NCI-H2171 treated with DMSO at 0.1 percent for 48 hours (cell line): ENCODE data around the gene HDDC3.
A peak's percentile ranks its signal among the peaks of the same experiment; 100 is the strongest.

ENCODE experiments used
- DNase-seq: peaks from one replicate; lab custom pipeline; 2025; lab: John Stamatoyannopoulos, UW

HDDC3 gene, protein sequence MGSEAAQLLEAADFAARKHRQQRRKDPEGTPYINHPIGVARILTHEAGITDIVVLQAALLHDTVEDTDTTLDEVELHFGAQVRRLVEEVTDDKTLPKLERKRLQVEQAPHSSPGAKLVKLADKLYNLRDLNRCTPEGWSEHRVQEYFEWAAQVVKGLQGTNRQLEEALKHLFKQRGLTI

DNA sequence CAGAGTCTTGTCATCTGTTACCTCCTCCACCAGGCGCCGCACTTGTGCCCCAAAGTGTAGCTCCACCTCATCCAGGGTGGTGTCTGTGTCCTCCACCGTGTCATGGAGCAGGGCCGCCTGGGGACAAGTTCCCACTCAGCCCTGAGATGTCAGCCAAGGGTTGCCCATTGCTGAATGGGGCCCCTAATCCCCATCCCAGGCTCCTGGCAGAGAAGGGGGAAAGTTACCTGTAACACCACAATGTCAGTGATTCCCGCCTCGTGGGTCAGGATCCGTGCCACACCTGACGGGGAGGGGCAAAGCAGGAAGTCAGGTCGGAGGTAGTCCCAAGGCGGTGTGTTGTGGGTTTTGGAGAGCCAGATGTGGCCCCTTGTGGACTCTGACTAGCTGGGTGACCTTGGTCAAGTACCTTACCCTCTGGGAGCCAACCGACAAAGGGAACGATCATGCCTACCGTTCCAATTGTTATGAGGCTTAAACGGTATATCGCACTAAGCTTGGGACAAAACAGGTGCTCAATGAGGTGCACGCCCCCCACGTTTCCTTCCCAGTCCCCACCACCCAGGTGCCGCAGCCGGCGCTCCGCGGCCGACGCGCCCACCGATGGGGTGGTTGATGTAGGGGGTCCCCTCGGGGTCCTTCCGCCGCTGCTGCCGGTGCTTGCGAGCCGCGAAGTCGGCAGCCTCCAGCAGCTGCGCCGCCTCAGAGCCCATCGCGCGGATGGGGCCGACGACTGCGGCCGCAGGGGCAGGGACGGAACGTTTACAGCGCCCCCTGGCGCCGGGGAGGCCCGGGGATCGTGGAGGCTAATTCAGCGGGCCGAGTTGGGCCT, at the start of gene HDDC3:
Gene HDDC3 (minus strand): TSS at position 722 of the 832 bp plus-strand sequence. CDS start 9 bp downstream, at position 713.
- peak; percentile 95 for DNase-seq

DNA sequence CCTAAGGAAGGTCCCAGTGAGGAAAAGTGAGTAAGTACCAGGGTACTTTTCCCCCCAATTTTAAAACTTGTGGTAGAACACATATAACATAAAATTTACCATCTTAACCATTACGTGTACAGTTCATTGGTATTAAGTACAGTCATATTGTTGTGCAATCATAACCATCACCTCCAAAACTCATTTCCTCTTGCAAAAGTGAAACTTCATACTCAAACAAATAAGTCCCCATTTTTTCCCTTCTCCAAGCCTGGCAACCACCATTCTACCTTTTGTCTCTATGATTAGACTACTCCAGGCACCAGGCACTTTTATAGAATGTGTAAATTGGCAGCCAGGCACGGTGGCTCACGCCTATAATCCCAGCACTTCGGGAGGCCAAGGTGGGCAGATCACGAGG, 49.8 kb upstream of the HDDC3 start:
- no peak for DNase-seq

DNA sequence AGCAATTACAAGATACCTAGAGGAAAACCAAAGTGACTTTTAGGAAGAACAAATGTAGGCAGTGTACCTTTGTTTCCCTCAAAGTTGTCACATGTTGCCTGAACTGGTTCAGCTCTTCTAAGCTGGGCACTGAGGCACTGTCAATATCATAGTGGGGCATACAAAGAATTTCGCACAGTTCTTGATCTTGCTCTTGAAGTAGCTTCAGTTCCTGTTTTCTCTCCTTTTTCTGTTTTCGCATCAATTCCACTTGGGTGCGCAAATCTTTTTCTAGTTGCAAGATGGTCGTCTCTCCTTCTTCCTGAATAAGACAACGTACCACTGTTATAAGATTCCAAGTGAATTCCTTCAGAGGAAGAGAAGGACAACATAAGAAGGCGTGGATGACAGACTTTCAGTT, 49.3 kb upstream of the HDDC3 start:
- DNase-seq: no peak

DNA sequence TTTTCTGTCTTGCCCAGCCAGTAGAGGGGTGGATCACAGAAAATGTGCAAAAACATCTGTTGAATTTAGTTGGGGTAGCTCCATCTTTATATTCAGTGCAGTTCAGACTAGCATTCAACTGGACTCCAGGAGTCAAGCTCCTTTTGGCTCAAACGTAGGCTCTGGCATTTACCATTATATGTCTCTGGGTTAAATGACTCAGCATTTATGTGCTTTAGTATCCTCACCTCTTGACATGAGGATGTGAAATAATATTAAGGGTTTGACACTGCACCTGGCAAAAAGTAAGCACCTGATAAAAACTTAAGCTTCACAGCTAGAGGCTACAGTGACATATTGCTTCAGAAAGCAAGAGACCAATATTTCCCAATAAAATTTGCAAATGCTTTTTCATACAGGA, 47.2 kb upstream of the HDDC3 start:
- DNase-seq: no peak

DNA sequence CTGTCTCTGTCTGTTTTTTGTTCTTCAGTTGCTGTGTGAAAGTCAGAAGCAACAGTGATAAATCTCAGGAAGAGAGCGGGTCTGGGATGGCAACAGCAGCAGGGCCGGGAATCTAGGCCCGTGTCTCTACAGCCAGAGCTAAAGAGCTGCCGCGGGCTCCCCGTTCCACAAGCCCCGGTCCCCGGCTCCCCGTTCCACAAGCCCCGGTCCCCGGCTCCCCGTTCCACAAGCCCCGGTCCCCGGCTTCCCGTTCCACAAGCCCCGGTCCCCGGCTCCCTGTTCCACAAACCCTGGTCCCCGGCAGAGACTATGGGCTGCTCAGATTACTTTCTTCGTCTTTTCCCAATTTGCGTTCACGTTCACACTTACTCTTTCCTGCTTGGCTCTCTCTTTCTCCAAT, 41.9 kb upstream of the HDDC3 start:
- DNase-seq: no peak

DNA sequence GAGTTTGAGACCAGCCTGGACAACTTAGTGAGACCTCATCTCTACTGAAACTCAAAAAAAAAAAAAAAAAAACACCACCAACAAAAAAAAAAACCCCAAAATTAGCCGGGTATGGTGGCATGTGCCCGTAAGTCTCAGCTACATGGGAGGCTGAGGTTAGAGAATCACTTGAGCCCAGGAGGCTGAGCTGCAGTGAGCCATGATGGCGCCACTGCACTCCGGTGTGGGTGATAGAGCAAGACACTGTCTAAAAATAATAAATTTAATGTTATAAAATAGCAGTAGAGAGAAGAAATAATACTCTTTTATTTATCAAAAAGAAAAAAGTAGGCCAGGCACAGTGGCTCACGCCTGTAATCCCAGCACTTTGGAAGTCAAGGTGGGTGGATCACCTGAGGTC, 39.8 kb upstream of the HDDC3 start:
- no peak for DNase-seq

DNA sequence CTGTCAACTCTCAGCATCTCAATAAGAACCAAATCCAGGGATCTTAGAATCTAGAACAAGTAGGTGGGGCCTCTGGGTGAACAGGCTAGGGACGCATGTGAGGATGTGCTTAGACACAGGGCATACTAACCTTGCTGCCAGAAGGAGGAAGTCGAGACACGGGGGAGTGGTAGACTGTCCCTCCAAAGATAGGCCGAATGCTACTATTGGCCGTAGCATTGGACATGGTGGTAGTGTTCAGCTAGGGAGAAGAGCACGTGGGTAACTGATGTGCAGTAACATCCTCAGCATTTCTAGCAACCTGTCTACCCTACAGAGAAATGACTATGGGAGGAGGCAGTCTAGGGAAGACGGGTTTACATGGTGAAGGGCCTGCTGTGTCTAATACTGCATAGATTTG, 37.9 kb upstream of the HDDC3 start:
- DNase-seq: no peak

DNA sequence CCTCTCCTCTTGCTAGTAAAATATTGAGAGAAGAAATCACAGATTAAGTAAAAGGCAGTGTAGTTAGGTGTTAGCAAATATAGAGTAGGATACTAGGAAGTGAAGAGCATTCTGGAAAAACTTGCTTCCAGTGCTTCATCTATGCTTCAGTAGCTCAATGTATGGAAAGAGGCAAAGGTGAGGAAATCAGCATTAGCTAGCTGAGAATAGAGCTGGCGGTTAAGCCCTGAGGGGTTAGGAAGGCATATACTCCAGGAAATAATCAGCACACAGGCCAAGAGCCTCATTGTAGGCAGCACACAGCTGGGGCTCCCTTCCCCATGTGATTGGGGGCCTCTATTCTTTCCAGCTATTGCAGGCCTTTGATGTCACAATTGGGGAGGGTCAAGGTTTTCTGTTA, 36.1 kb upstream of the HDDC3 start:
- DNase-seq: no peak

DNA sequence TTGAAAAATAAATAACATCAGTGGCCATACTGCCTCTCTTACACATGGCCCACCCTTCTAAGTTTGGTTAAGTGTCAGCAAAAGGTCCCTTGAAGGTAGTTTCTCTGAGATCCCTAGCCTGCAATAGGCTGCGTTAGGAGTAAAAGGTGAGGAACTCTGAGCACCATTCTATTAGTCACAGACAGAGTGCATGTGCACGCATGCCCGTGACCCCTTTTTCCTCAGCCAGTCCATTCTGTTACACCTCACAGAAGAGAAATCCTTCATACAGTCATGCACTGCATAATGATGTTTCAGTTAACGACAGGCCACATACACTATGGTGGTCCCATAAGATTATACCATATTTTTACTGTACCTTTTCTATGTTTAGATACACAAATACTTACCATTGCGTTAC, 34.9 kb upstream of the HDDC3 start:
- DNase-seq: no peak

DNA sequence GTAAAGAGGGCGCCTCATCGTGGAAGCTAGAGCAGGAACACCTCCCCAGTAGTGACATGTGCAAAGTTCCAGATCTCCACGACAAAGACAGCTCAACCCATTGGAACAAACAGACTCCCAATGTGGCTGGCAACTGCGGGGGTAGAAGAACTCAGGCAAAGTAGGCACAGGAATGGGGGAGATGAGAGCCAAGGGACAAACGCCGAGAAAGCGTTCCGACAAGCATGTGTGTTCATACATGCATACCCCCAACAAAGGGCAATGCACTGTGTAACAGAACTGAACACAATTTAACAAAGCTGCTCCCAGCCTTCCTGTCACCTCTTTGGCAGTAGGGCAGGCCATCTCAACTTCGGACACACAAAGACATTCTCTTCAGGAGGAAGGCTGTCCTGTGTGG, 33.9 kb upstream of the HDDC3 start:
- no peak for DNase-seq

DNA sequence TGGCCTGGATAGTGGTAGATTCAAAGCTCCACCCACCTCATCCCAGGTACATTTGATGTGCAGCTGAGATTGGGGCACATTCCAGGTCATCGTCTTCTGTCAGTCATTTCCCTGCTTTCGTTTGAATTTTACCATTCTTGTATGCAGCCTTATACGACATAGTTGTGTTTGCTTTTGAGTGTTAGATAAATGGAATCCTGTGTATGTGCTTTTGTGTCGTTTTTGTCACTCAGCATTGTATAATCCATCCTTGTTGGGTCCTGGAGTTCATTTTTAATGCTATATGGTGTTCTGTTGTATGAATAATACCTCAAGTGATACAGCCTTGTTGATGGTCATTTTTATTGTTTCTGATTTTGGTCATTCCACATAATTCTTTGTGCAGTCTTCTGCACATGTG, 29.7 kb upstream of the HDDC3 start:
- DNase-seq: no peak

DNA sequence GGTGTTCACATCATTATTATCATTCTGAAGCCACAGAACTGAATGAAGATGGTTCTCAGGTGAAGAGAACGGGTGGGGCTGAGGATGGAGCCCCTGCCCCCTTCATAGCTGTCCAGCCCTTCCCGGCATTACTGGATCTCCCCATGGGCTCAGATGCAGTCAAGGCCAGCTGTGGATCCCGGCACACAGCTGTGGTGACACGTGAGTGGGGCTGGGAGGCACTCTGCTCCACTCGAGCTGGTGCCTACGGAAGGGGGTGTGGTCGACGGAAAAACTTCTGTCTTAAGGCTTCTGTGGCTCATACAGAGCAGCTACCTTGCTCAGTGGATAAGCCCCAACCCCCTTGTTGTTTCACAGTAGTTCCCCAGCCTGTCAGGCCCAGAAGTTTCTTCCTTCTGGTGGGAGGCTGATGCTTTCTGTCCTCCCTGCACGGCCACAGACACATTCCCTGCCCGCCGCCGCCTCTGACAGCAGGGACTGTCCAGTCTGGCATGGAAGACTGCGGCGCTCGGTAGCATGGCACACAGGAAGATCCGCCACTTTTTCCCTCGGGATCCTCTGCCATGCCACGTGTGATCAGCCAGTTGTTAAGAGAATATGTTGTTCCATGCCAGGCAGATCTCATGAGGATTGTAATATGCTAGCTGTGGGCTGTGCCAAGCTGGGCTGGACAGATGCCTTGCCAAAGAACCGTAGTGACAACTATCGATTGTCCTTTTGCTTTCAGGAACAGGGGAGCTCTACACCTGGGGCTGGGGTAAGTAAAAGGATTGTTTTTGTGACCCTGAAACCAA, 28.1 kb upstream of the HDDC3 start:
- peak; percentile 15 for DNase-seq

DNA sequence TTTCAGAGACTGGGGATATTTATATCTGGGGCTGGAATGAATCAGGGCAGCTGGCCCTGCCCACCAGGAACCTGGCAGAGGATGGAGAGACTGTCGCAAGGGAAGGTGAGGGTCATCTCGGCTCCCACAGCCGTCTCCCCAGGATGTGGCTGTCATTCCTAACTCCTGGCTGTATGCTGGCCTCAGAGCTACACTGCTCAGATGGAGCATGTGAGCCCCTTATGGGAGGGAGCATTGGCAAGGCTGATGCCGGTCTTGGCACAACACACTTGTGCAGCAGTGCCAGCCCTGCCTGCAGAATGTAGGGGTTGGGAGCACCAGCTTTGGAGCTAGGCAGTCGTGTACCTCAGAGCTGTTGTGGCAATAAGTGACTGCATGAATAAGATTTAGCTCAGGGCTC, 27.5 kb upstream of the HDDC3 start:
- no peak for DNase-seq

DNA sequence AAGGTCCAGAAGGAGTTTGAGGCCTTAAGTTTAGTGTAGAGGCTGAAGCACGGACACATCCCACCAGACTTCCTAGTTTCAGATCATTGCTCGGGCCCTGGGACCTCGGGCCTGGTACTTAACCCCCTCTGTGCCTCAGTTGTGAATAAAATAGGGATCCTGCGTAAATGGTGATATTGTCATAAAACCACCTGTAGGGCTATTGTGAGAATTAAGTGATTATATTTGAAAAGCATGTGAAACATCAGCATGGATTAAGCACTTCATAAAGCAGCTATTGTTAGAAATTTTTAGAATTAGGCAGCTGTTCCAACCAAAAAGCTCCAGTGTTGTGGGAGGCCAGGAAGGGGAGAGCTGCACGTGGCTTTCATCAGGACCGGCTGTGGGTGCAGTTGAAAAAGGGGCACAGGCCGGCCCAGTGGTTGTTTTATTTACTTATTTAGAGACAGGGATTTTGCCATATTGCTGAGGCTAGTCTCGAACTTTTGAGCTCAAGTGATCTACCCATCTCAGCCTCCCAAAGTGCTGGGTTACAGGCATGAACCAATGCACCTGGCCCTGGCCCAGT, 26.8 kb upstream of the HDDC3 start:
- no peak for DNase-seq

DNA sequence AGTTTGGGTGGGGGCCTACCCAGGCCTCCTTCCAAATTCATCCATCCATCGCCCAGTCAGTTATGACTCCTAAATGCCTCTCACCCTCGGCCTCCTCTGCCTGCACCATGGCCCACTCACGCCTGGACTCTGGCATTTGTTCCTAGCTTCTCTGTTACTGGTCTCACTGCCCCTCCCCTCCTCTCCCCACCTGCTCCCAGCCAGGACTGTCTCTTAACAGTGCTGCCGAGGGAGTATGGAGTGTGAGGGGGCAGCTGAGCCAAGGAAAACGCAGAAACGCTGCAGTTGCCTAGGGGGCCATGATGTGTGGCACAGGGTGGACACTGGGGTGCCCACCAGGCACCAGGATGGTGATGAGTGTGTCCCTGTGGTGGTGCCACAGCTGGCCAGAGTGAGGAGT, 25.4 kb upstream of the HDDC3 start:
- DNase-seq: no peak

DNA sequence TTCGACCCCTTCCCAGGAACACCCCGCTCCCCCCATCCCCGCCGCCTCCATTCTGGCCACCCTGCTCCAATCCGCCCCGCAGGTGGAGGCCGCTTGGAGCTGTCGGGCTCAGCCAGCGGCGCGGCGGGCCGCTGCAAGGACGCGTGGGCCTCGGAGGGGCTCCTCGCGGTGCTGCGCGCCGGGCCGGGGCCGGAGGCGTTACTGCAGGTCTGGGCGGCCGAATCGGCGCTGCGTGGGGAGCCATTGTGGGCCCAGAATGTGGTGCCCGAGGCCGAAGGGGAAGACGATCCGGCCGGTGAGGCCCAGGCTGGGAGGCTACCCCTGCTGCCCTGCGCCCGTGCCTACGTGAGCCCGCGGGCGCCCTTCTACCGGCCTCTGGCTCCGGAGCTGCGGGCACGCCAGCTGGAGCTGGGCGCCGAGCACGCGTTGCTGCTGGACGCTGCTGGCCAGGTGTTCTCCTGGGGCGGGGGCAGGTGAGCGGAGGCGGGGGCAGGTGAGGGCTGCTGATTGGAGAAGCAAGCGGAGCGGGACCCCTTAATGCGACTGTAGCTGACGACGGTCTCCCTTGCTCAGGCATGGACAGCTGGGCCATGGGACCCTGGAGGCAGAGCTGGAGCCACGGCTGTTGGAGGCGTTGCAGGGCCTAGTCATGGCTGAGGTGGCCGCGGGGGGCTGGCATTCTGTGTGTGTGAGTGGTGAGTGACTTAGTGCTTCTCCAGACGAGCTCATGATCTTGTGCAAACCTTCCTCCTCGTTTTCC, 24.9 kb upstream of the HDDC3 start:
- no peak for DNase-seq

DNA sequence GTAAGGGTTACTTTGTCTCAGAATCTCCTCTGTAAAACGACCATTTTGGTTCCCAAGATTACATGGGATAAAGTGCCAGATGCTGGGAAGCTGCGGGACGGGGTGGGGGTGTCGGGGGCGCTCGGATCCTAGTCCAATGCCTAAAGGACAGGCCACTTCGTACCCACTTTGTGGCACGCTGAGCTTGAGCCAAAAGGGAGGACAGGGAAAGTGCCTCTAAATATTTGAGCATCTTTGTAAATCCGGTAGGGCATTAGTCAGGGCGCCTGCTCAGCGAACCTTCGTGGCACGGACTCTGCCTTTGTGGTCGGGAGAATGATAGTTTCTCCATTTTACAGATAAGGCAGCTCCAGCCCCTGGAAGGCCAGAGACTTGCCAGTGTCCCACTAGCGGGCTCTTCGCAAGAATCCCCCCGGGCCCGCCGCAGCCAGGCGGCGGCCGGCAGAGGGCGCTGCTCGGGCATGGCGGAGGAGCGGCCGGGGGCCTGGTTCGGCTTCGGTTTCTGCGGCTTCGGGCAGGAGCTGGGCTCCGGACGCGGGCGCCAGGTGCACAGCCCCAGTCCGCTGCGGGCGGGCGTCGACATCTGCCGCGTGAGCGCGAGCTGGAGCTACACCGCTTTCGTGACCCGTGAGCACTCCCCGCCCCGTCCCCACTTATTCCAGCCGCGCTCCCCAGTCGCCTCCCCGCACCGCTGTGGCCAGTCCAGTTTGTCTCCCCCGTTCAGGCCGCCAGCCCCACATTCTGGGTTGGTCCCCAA, 24.1 kb upstream of the HDDC3 start:
- DNase-seq: peak; percentile 53

DNA sequence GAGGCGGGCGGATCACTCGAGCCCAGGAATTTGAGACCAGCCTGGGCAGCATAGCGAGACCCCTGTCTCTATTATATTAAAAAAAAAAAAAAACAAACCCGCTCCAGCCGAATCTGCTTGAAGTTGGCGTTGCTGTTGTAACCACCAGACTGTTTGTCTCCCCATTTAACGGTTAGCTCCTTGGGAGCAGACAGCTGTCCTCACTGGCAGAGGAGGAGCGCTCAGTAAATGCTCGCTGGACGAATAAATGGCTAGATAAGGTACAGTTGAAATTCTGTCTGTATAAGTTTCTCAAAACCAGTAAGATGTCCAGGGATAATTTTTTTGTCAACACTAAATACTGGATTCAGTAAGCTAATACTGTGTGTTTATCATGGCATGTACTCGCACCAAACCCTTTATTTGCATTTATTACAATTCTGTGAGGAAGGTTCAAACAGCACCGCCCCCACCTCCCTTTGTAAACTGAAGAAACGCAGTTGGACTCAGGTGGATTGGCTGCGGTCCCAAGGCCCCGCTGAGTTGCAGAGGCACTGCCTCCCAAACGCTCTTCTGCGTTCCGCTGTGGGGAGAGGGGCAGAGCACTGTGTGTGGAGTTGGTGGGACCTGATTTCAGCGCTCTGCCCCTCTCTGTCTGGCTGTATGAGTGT, 23.4 kb upstream of the HDDC3 start:
- peak; percentile 52 for DNase-seq

DNA sequence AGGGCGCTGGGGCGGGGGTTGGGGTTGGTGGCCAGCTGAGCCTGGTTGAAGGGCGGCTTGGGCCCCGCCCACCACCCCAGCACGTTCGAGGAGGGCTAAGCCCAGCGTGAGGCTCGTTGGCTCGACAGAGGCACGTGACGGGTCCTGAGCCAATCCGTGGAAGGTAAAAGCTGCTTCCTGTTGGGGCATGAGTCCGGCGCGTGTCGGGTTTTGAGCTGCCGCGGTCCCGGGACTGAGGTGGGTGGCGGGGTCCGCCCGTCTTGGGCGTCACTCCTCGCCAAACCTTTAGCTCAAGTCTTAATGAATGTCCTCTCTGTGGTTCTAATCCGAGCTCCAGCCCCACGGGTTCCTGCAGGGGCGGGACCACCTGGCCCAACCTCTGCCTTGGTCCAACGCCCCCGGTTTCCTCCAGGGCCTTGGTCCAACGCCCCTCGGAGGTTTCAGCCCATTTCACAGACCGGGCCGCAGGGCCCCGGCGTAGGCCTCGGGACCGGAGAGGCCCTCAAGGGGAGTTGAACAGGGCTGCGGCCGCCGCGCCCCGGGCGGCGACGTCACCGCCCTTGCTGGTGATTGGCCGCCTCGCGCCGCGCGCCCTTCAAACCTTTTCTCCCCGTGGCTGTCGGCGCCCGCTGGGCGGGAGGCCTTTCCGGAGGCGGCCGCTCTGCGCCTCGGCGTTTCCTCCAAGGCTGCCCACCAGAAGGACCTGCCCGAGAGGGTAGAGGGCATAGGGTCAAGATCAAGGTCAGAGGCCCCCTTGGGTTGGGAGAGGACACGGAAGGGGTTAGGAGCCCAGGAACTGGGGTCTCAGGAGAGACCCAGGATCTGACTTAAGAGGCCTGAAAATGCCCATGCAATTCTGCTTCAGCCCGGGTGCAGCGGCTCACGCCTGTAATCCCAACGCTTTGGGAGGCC, 22.6 kb upstream of the HDDC3 start, which contains the start of gene RCCD1:
Gene RCCD1 (plus strand): TSS at position 173 of the 912 bp plus-strand sequence. CDS start 1,851 bp downstream, outside the sequence.
- peak; percentile 92 for DNase-seq
